ENCODE data around the gene SPACDR.

The SPACDR gene

GRCh38 chr7:100413346-100413745, 50.7 kb downstream of the SPACDR start:
- no peak for DNase-seq (ENCODE audit: low read depth)

- no peak for DNase-seq (ENCODE audit: low read depth)
These were observed 53.0 kb downstream of the SPACDR start for GRCh38 chr7:100411101-100411500.

- DNase-seq (ENCODE audit: low read depth): no peak
These were observed 56.5 kb downstream of the SPACDR start for GRCh38 chr7:100407285-100408180.

- DNase-seq (ENCODE audit: low read depth): no peak
These were observed 57.3 kb downstream of the SPACDR start for GRCh38 chr7:100406767-100407166.
